CD14-positive monocyte (primary cell): ENCODE data around the gene COLEC11. TPM values are rescaled to one million over a fixed set of nuclear protein-coding genes. Genes with fewer than 3 reads are reported as not detected.

Source experiments
- DNase-seq, 3 donors: peaks; one replicate each; pipeline ENCODE4 v3.0.0-alpha.2; 2011 to 2022
- H2AFZ ChIP-seq: 2 replicates; pipeline ENCODE4 v1.6.0; 2012; ENCODE audit warnings: mild to moderate bottlenecking, low read depth, low read length, inconsistent platforms; ENCODE audit not compliant: insufficient read depth, poor library complexity, severe bottlenecking
- H3K27ac ChIP-seq, 2 donors: 1 replicate in 1 of 2; 2 replicates in 1 of 2; pipeline ENCODE4 v1.5.1; 2012 to 2013; ENCODE audit warnings: low read length in 2 of 2, control low read depth in 1 of 2, inconsistent platforms in 1 of 2, low read depth in 1 of 2, mild to moderate bottlenecking in 1 of 2
- H3K27me3 ChIP-seq, 2 donors: one replicate each; pipeline versions ENCODE4 v1.6.0 to v1.6.1; 2011 to 2013; ENCODE audit warnings: low read length in 2 of 2; ENCODE audit not compliant: control insufficient read depth in 2 of 2, insufficient read depth in 2 of 2
- H3K36me3 ChIP-seq, 2 donors: replicated peaks in 1 of 2; 1 replicate in 1 of 2; 2 replicates in 1 of 2; pipeline versions ENCODE4 v1.5.1 to v1.6.1; 2012 to 2013; ENCODE audit warnings: low read length in 2 of 2, control low read depth in 1 of 2, inconsistent platforms in 1 of 2, mild to moderate bottlenecking in 1 of 2; ENCODE audit not compliant: insufficient read depth in 2 of 2, control insufficient read depth in 1 of 2
- H3K4me1 ChIP-seq, 2 donors: 1 replicate in 1 of 2; 2 replicates in 1 of 2; pipeline versions ENCODE4 v1.5.1 to v1.6.1; 2012 to 2013; ENCODE audit warnings: low read length in 2 of 2, control low read depth in 1 of 2, inconsistent platforms in 1 of 2, mild to moderate bottlenecking in 1 of 2, moderate library complexity in 1 of 2; ENCODE audit not compliant: insufficient read depth in 2 of 2, control insufficient read depth in 1 of 2
- H3K4me2 ChIP-seq: replicated peaks from 2 replicates; pipeline ENCODE3; 2012; ENCODE audit warnings: low read length, moderate library complexity, mild to moderate bottlenecking; ENCODE audit not compliant: poor library complexity, severe bottlenecking; ENCODE audit errors: extremely low read depth
- H3K4me3 ChIP-seq, 3 experiments: fragments of 200-600 bp in 1 of 3; sonication (generic) in 1 of 3; replicated peaks in 1 of 3; 1 replicate in 2 of 3; 2 replicates in 1 of 3; pipeline ENCODE4 v1.5.1; 2011 to 2013; ENCODE audit warnings: low read length in 3 of 3, mild to moderate bottlenecking in 3 of 3, control low read depth in 2 of 3, low read depth in 2 of 3, inconsistent platforms in 1 of 3, moderate library complexity in 1 of 3
- H3K79me2 ChIP-seq: 2 replicates; pipeline ENCODE4 v1.6.0; 2012; ENCODE audit warnings: mild to moderate bottlenecking, control low read depth, inconsistent platforms, low read length, moderate library complexity; ENCODE audit not compliant: insufficient read depth
- H3K9ac ChIP-seq: 2 replicates; pipeline ENCODE4 v1.6.0; 2017; ENCODE audit warnings: low read length, mild to moderate bottlenecking; ENCODE audit not compliant: insufficient read depth, poor library complexity, severe bottlenecking
- H3K9me3 ChIP-seq, 2 donors: replicated peaks in 1 of 2; 1 replicate in 1 of 2; 2 replicates in 1 of 2; pipeline versions ENCODE4 v1.5.1 to v1.6.1; 2012 to 2013; ENCODE audit warnings: low read length in 2 of 2, control low read depth in 1 of 2; ENCODE audit not compliant: control insufficient read depth in 1 of 2, insufficient read depth in 1 of 2
- H4K20me1 ChIP-seq: 2 replicates; pipeline ENCODE4 v1.6.0; 2012; ENCODE audit warnings: mild to moderate bottlenecking, low read length, control low read depth, moderate library complexity; ENCODE audit not compliant: insufficient read depth
- H3K27ac Mint-ChIP-seq, 7 donors: one replicate each; pipeline ENCODE4 v1.8.0; 2020; ENCODE audit warnings: mild to moderate bottlenecking in 7 of 7, mixed read lengths in 7 of 7, moderate library complexity in 6 of 7, inconsistent platforms in 2 of 7
- H3K27me3 Mint-ChIP-seq, 3 donors: one replicate each; pipeline ENCODE4 v1.8.0; 2021 to 2022; ENCODE audit warnings: low read depth in 3 of 3, mild to moderate bottlenecking in 3 of 3, mixed read lengths in 3 of 3, moderate library complexity in 3 of 3, inconsistent platforms in 1 of 3
- H3K36me3 Mint-ChIP-seq, 2 donors: one replicate each; pipeline ENCODE4 v1.8.0; 2020; ENCODE audit warnings: mixed read lengths in 2 of 2, inconsistent platforms in 1 of 2, mild to moderate bottlenecking in 1 of 2
- H3K4me1 Mint-ChIP-seq: one replicate; pipeline ENCODE4 v1.8.0; 2020; ENCODE audit warnings: mild to moderate bottlenecking, mixed read lengths
- H3K4me3 Mint-ChIP-seq, 2 donors: one replicate each; pipeline ENCODE4 v1.8.0; 2020; ENCODE audit warnings: mild to moderate bottlenecking in 2 of 2, mixed read lengths in 2 of 2, moderate library complexity in 1 of 2
- H3K9me3 Mint-ChIP-seq, 7 donors: one replicate each; pipeline ENCODE4 v1.8.0; 2020 to 2022; ENCODE audit warnings: mixed read lengths in 7 of 7, mild to moderate bottlenecking in 6 of 7, moderate library complexity in 6 of 7, inconsistent platforms in 2 of 7
- CTCF ChIP-seq: fragments of 200-600 bp; IDR thresholded peaks from one replicate; pipeline ENCODE4 v1.8.0; 2022; ENCODE audit warnings: antibody characterized with exemption, mild to moderate bottlenecking
- WGBS: methylation state at CpG from one replicate; pipeline ENCODE4 v1.1.5; 2013; ENCODE audit warnings: missing lambda C conversion rate; ENCODE audit not compliant: insufficient coverage; 5-methylcytosine and 5-hydroxymethylcytosine counted together
- intact Hi-C, 2 donors: fragments of 100-400 bp; cut with micrococcal nuclease; formaldehyde crosslinking; loops; one replicate each; pipeline versions ENCODE4 v1.15.0 to v1.15.1; 2023
- polyA plus RNA-seq, 3 donors: library from polyadenylated mRNA; depleted of rRNA in 1 of 3; unstranded in 2 of 3; stranded (reverse) in 1 of 3; fragments of 300-500 nt in 2 of 3; fragments of >200 nt in 1 of 3; fragmentation: Illumina TruSeq in 2 of 3; gene quantifications; 1 replicate in 2 of 3; 2 replicates in 1 of 3; pipeline ENCODE4 v1.2.3, GENCODE V29; 2012 to 2021

COLEC11 gene
- polyA plus RNA-seq, 3 donors, result not detected

- no peak overlapping the region for H2AFZ ChIP-seq
- H3K4me3 ChIP-seq, result no peak overlapping the region
- H3K4me3 Mint-ChIP-seq, result no peak overlapping the region
- no peaks in the 10 kb centered on the region for H3K36me3 ChIP-seq
- H3K79me2 ChIP-seq, result no peaks in the 10 kb centered on the region
- WGBS, result 94% methylated on average over 28 of the region's 30 CpGs
- H3K4me1 Mint-ChIP-seq, result no peaks in the 10 kb centered on the region
- intact Hi-C loops, result no loop called here
- TF ChIP-seq CTCF, result no peak
- H3K9me3 Mint-ChIP-seq, result no peaks in the 10 kb centered on the region
- no peak for DNase-seq
- H3K27ac Mint-ChIP-seq, result no peak overlapping the region
- no peak overlapping the region for H3K4me2 ChIP-seq
- H3K27me3 ChIP-seq, result no peaks in the 10 kb centered on the region
- no peaks in the 10 kb centered on the region for H4K20me1 ChIP-seq
- H3K27me3 Mint-ChIP-seq, result peaks cover 0 to 12% (median 3%) of the 10 kb centered on the region in 3 donors
- no peak overlapping the region for H3K27ac ChIP-seq
- no peaks in the 10 kb centered on the region for H3K4me1 ChIP-seq
- no peaks in the 10 kb centered on the region for H3K36me3 Mint-ChIP-seq
- no peak overlapping the region for H3K9ac ChIP-seq
- H3K9me3 ChIP-seq, result no peaks in the 10 kb centered on the region
Measured at GRCh38 chr2:3637692-3638455, 43.0 kb downstream of the COLEC11 start.

- no peak overlapping the region for H3K4me2 ChIP-seq
- H3K79me2 ChIP-seq, result no peaks in the 10 kb centered on the region
- WGBS, result 83% methylated on average over 1 of the region's 8 CpGs
- no peaks in the 10 kb centered on the region for H3K36me3 Mint-ChIP-seq
- intact Hi-C loops, result no loop called here
- H3K9me3 ChIP-seq, result no peaks in the 10 kb centered on the region
- no peak for TF ChIP-seq CTCF
- no peaks in the 10 kb centered on the region for H4K20me1 ChIP-seq
- H3K27me3 ChIP-seq, result no peaks in the 10 kb centered on the region
- no peaks in the 10 kb centered on the region for H3K36me3 ChIP-seq
- H3K4me1 ChIP-seq, result no peaks in the 10 kb centered on the region
- DNase-seq, result no peak
- H3K27ac Mint-ChIP-seq, result peak overlapping the region in 1 of 7 donors; percentile 35
- no peaks in the 10 kb centered on the region for H3K4me1 Mint-ChIP-seq
- H3K9ac ChIP-seq, result no peak overlapping the region
- no peak overlapping the region for H3K4me3 ChIP-seq
- H3K9me3 Mint-ChIP-seq, result no peaks in the 10 kb centered on the region
- no peak overlapping the region for H3K27ac ChIP-seq
- no peak overlapping the region for H3K4me3 Mint-ChIP-seq
- peaks cover 0 to 12% (median 3%) of the 10 kb centered on the region in 3 donors for H3K27me3 Mint-ChIP-seq
- H2AFZ ChIP-seq, result no peak overlapping the region
Measured at GRCh38 chr2:3638456-3638810, 43.5 kb downstream of the COLEC11 start.
